Measurements from ENCODE around the gene ABCC4. TPM values are rescaled to one million over a fixed set of nuclear protein-coding genes. Genes with fewer than 3 reads are reported as not detected.

The ABCC4 gene
- polyA plus RNA-seq, 6 donors from 2014 or later: 0.27 to 2.3 (median 1.5) TPM; not detected in 1

DNA sequence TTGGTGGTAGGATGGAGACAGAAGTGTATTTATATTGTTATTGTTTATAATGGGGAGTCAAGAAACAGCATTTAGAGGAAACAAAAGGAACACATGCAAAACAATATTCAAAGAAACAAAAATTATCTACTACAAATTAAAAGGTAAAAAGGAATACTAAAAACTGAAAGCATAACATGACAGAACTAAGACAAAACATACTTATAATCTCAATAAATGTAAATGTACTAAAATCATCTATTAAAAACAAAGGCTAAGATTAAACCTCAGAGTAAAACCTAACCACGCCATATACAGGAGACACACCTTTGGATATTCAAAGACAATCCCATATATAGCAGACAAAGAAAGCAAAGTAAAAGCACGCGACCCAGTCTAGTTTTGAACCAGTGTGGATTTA, 273.6 kb downstream of the ABCC4 start:
- Mint-ChIP-seq H3K9me3 (peaks cover 0 to 6% (median 2%) of the 10 kb centered on the region in 7 donors), H3K36me3 (no peaks in the 10 kb centered on the region)
- ATAC-seq (ENCODE audit: low read depth in 2 of 2): no peak

DNA sequence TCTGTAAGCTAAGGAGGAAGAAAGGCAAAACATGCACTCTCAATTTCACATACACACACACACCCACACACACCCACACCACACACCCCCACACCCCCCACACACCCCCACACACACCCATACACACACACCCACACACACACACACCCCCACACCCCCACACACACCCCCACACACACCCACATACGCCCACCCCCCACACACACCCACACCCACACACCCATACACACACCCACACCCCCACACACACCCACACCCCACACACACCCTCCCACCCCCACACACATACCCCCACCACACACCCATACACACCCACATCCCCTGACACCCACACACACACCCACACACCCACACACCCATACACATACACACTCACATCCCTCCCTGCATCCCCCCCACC, 276.1 kb downstream of the ABCC4 start:
- no peak overlapping the region for H3K4me3 Mint-ChIP-seq
- ATAC-seq (ENCODE audit: low read depth in 2 of 2): no peak
- no peaks in the 10 kb centered on the region for H3K4me1 Mint-ChIP-seq
- peaks cover 0 to 6% (median 2%) of the 10 kb centered on the region in 7 donors for H3K9me3 Mint-ChIP-seq
- no peaks in the 10 kb centered on the region for H3K27me3 Mint-ChIP-seq
- DNase-seq: no peak
- H3K36me3 Mint-ChIP-seq: peaks cover 0 to 10% of the 10 kb centered on the region in 2 donors
- no peak overlapping the region for H3K27ac Mint-ChIP-seq

More for the DNA sequence above, 273.6 kb downstream of the ABCC4 start:
- H3K4me1 Mint-ChIP-seq: no peaks in the 10 kb centered on the region
- no peak for DNase-seq
- H3K27ac Mint-ChIP-seq: no peak overlapping the region
- H3K27me3 Mint-ChIP-seq: no peaks in the 10 kb centered on the region
- no peak overlapping the region for H3K4me3 Mint-ChIP-seq

GRCh38 chr13:95023405-95023804, 277.8 kb downstream of the ABCC4 start:
- H3K9me3 Mint-ChIP-seq: peaks cover 0 to 6% (median 2%) of the 10 kb centered on the region in 7 donors
- ATAC-seq (ENCODE audit: low read depth in 2 of 2) (no peak), DNase-seq (no peak)
- no peak overlapping the region for H3K4me3 Mint-ChIP-seq
- no peaks in the 10 kb centered on the region for H3K4me1 Mint-ChIP-seq
- no peaks in the 10 kb centered on the region for H3K27me3 Mint-ChIP-seq
- no peak overlapping the region for H3K27ac Mint-ChIP-seq
- H3K36me3 Mint-ChIP-seq: peaks cover 0 to 13% of the 10 kb centered on the region in 2 donors

GRCh38 chr13:95020298-95020987, 280.8 kb downstream of the ABCC4 start:
- no peak for DNase-seq

DNA sequence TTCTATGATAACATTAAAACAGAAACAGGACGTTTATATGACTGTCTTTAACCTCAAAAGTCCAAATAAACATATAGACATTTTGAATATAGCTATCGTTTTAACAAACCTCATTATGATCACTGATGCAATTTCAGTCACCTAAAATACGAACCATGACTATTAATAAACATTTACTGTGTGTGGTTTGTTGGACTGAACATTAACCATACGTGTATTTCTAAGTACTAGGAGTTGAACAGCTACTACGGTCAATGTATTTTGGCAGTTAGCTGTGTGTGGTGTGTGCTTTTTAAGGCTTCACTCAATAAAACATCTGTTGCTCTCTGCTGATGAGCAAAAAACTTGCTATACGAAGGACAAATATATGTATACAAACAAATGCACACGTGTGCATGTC, 281.4 kb downstream of the ABCC4 start:
- no peaks in the 10 kb centered on the region for H3K4me1 Mint-ChIP-seq
- no peak for ATAC-seq (ENCODE audit: low read depth in 2 of 2)
- H3K27me3 Mint-ChIP-seq: no peaks in the 10 kb centered on the region
- no peaks in the 10 kb centered on the region for H3K9me3 Mint-ChIP-seq
- no peak overlapping the region for H3K4me3 Mint-ChIP-seq
- peaks cover 0 to 14% of the 10 kb centered on the region in 2 donors for H3K36me3 Mint-ChIP-seq
- no peak for DNase-seq
- no peak overlapping the region for H3K27ac Mint-ChIP-seq

More at GRCh38 chr13:95020298-95020987, 280.8 kb downstream of the ABCC4 start:
- Mint-ChIP-seq H3K4me3 (no peak overlapping the region), H3K27ac (no peak overlapping the region), H3K27me3 (no peaks in the 10 kb centered on the region), H3K9me3 (no peaks in the 10 kb centered on the region), H3K36me3 (peaks cover 0 to 14% of the 10 kb centered on the region in 2 donors), H3K4me1 (no peaks in the 10 kb centered on the region)
- no peak for ATAC-seq (ENCODE audit: low read depth in 2 of 2)

DNA sequence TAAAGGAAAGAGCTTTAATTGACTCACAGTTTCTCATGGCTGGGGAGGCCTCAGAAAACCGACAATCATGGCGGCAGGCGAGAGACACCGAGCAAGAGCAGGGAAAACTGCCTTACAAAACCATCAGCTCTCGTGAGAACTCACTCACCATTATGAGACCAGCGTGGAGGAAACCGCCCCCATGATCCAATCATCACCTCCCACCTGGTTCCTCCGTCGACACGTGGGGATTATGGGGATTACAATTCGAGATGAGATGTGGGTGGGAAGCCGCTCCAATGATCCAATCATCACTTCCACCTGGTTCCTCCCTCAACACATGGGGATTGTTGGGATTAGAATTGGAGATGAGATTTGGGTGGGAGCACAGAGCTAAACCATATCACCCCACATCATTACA, 293.9 kb downstream of the ABCC4 start:
- Mint-ChIP-seq H3K4me1 (no peaks in the 10 kb centered on the region), H3K4me3 (no peak overlapping the region), H3K36me3 (no peaks in the 10 kb centered on the region), H3K27ac (peak overlapping the region in 1 of 6 donors; percentile 33), H3K9me3 (no peaks in the 10 kb centered on the region), H3K27me3 (peaks cover 15 to 25% (median 21%) of the 10 kb centered on the region in 3 donors)
- DNase-seq (no peak), ATAC-seq (ENCODE audit: low read depth in 2 of 2) (no peak)

GRCh38 chr13:95005300-95005699, 296.0 kb downstream of the ABCC4 start:
- H3K4me1 Mint-ChIP-seq: no peaks in the 10 kb centered on the region
- no peaks in the 10 kb centered on the region for H3K36me3 Mint-ChIP-seq
- no peak for ATAC-seq (ENCODE audit: low read depth in 2 of 2)
- DNase-seq: no peak
- peaks cover 30 to 39% (median 35%) of the 10 kb centered on the region in 3 donors for H3K27me3 Mint-ChIP-seq
- H3K4me3 Mint-ChIP-seq: no peak overlapping the region
- no peak overlapping the region for H3K27ac Mint-ChIP-seq
- H3K9me3 Mint-ChIP-seq: peaks cover 0 to 3% (median 0%) of the 10 kb centered on the region in 7 donors

DNA sequence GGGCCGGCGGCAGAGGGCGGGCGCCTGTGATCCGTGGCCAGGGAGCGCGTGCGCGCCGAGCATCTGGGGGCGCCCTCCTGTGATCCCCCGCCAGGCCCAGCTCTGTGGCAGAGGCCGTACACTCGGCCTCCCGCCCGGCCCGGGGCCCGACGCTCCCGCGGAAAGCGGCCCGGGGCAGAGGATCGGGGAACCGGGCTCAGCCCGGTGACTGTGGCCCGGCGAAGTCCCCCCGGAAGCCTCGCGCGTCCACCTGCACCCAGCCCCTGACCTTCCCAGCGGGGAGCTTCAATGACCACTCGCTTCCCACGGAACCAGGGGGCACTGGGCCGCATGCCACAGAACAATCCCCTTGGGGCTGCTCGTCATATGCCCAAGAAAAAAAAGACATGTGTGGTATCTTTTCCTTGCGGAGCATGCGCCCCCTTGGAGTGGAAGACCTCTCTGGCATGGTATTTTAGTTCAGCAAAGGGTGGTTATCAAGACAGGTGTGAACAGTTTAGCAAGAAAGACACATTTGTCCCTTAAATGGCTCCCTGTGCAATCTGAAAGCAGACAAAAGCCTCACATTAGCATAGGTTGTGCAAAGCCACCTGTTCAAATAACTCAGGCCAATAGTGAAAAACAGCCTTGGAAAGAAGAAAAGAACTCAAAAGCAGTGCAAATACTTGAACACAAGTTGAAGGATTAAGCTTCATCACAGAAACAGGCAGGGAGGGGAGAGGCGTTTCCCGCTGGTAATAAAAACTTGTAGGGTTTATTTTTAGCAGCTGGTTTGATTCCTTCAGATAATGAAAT, 298.0 kb downstream of the ABCC4 start:
- ATAC-seq (ENCODE audit: low read depth in 2 of 2): no peak
- Mint-ChIP-seq H3K4me3 (no peak overlapping the region), H3K9me3 (peaks cover 0 to 3% (median 0%) of the 10 kb centered on the region in 7 donors), H3K4me1 (no peaks in the 10 kb centered on the region), H3K27ac (no peak overlapping the region), H3K27me3 (peaks cover 30 to 41% (median 39%) of the 10 kb centered on the region in 3 donors), H3K36me3 (no peaks in the 10 kb centered on the region)
- DNase-seq: no peak

DNA sequence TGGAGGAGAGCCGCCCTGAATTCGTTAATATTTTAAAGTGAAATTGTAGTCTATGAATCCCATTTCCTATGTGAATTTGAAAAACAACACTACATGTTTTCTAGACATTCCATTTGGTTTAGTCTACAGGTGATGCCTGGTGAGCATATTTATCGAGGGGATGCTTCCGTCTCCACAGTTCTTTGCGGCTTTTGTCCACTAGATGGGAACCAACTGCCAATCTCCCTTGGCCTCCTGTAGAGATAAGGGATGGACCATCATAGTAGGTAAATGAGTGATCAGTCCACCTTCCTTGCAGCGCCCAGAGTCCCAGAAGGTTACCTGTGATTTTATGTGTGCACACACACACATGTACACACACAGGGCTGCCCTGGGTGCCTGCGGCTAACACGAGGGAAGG, 299.1 kb downstream of the ABCC4 start:
- H3K4me1 Mint-ChIP-seq: no peaks in the 10 kb centered on the region
- H3K27ac Mint-ChIP-seq: no peak overlapping the region
- H3K9me3 Mint-ChIP-seq: peaks cover 0 to 3% (median 0%) of the 10 kb centered on the region in 7 donors
- H3K4me3 Mint-ChIP-seq: no peak overlapping the region
- ATAC-seq (ENCODE audit: low read depth in 2 of 2) (no peak), DNase-seq (no peak)
- H3K36me3 Mint-ChIP-seq: no peaks in the 10 kb centered on the region
- H3K27me3 Mint-ChIP-seq: peaks cover 30 to 48% (median 39%) of the 10 kb centered on the region in 3 donors

- Mint-ChIP-seq H3K27ac (no peak overlapping the region), H3K9me3 (peaks cover 0 to 8% (median 3%) of the 10 kb centered on the region in 7 donors), H3K27me3 (peaks cover 32 to 48% (median 42%) of the 10 kb centered on the region in 3 donors), H3K4me1 (no peaks in the 10 kb centered on the region), H3K4me3 (no peak overlapping the region), H3K36me3 (no peaks in the 10 kb centered on the region)
- no peak for ATAC-seq (ENCODE audit: low read depth in 2 of 2)
- no peak for DNase-seq
Observed at GRCh38 chr13:94999871-95000270, 301.4 kb downstream of the ABCC4 start.

DNA sequence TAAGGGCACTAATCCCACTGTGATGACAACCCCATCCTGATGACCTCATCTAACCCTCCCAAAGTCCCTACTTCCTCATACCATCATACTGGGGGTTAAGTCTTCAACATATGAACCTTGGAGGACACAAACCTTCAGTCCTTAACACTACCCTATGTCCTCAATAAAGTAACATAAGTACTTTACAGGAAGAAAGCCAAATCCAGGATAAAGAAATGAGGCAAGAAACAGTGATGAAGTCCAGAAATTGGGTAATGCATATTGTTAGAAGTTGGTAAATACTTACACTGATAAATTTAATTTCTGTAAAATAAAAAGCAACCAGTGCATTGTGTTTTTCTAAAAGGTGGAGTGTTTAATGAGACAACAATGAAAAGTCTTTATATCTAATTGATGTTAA, 304.1 kb downstream of the ABCC4 start:
- no peaks in the 10 kb centered on the region for H3K4me1 Mint-ChIP-seq
- H3K4me3 Mint-ChIP-seq: no peak overlapping the region
- no peak overlapping the region for H3K27ac Mint-ChIP-seq
- H3K9me3 Mint-ChIP-seq: peaks cover 0 to 8% (median 1%) of the 10 kb centered on the region in 7 donors
- DNase-seq (no peak), ATAC-seq (ENCODE audit: low read depth in 2 of 2) (no peak)
- H3K27me3 Mint-ChIP-seq: peaks cover 12 to 33% (median 25%) of the 10 kb centered on the region in 3 donors
- no peaks in the 10 kb centered on the region for H3K36me3 Mint-ChIP-seq

DNA sequence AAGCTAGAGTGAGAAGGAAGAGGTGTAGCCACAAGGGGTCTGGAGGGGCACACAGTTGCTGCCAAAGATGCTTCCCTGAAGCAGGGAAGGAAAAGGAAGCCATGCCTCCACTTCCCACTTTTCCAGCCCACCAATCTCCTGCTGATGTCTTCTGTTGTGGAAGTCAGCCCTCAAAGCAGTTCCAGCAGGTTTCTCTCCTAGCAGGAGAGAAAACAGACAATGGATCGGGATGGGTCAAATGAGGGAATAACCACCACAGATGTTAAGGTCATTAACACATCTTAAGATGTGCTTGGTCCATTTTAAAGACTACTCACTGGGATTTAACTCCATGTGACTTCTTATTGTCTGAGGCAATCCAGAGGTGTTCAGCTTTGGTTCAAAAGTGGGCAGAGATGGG, 304.8 kb downstream of the ABCC4 start:
- no peak for ATAC-seq (ENCODE audit: low read depth in 2 of 2)
- Mint-ChIP-seq H3K4me3 (no peak overlapping the region), H3K27me3 (peaks cover 5 to 26% (median 19%) of the 10 kb centered on the region in 3 donors), H3K9me3 (peaks cover 0 to 8% (median 0%) of the 10 kb centered on the region in 7 donors), H3K4me1 (no peaks in the 10 kb centered on the region), H3K36me3 (no peaks in the 10 kb centered on the region), H3K27ac (no peak overlapping the region)
- DNase-seq: no peak

DNA sequence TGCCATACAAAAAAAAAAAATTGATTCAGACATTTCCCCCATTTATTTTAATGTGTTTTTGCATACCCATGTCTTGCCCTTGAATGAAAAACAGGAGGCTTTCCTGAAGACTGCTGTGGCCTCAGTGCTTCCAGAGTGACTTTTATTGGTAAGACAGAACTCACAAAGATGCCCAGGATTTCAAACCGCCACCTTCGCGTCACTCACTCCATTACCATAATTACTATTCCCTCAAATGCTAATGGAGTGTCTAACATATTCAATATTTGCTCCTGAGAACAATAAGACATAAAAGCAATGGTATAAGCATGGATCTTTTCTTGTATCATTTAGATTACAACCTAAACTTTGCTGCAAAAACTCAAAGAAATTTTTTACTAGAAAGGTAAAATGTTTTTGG, 306.7 kb downstream of the ABCC4 start:
- no peak overlapping the region for H3K27ac Mint-ChIP-seq
- peaks cover 0 to 15% (median 12%) of the 10 kb centered on the region in 3 donors for H3K27me3 Mint-ChIP-seq
- H3K36me3 Mint-ChIP-seq: no peaks in the 10 kb centered on the region
- DNase-seq: no peak
- no peaks in the 10 kb centered on the region for H3K4me1 Mint-ChIP-seq
- peaks cover 0 to 8% (median 1%) of the 10 kb centered on the region in 7 donors for H3K9me3 Mint-ChIP-seq
- no peak overlapping the region for H3K4me3 Mint-ChIP-seq
- no peak for ATAC-seq (ENCODE audit: low read depth in 2 of 2)

GRCh38 chr13:94993616-94994015, 307.6 kb downstream of the ABCC4 start:
- Mint-ChIP-seq H3K4me3 (no peak overlapping the region), H3K27ac (no peak overlapping the region), H3K9me3 (peaks cover 0 to 8% (median 1%) of the 10 kb centered on the region in 7 donors), H3K27me3 (peaks cover 0 to 15% (median 12%) of the 10 kb centered on the region in 3 donors), H3K4me1 (no peaks in the 10 kb centered on the region), H3K36me3 (no peaks in the 10 kb centered on the region)
- ATAC-seq (ENCODE audit: low read depth in 2 of 2): no peak
- DNase-seq: no peak

Measured in naive B cell (primary cell).